Brain microvascular endothelial cell (primary cell): Measurements from ENCODE around the gene ARID3B.

ENCODE experiments used
- DNase-seq: peaks from one replicate; pipeline ENCODE4 v3.0.0-alpha.2; 2020
- H3K27ac ChIP-seq: fragments of 250-450 bp; sonication (Bioruptor Pico); 2 replicates; pipeline ENCODE4 v1.5.1; 2020; ENCODE audit warnings: mild to moderate bottlenecking, moderate library complexity
- H3K27me3 ChIP-seq: fragments of 250-450 bp; sonication (Bioruptor Pico); replicated peaks from 2 replicates; pipeline ENCODE4 v1.5.1; 2020; ENCODE audit warnings: mild to moderate bottlenecking
- H3K36me3 ChIP-seq: fragments of 250-450 bp; sonication (Bioruptor Pico); replicated peaks from 2 replicates; pipeline ENCODE4 v1.5.1; 2020; ENCODE audit warnings: mild to moderate bottlenecking
- H3K4me3 ChIP-seq: 2 replicates; pipeline ENCODE4 v1.5.1; 2011; ENCODE audit warnings: low read depth, mild to moderate bottlenecking, control low read depth, low read length, moderate library complexity
- CTCF ChIP-seq: IDR thresholded peaks from 2 replicates; pipeline ENCODE4 v1.5.1; 2011; ENCODE audit warnings: low read depth, mild to moderate bottlenecking, moderate library complexity, low read length, control low read depth, inconsistent platforms; ENCODE audit errors: missing control alignments
- in situ Hi-C: cut with HindIII; loops from 2 replicates; pipeline ENCODE4 v1.10.0; 2017; ENCODE audit warnings: low sequenced_read_pairs, low pct_ligation_motif_present

The ARID3B gene

GRCh38 chr15:74552773-74553441, 11.9 kb downstream of the ARID3B start:
- in situ Hi-C loops = no loop called here
- TF ChIP-seq CTCF = no peak
- no peak overlapping the region for H3K4me3 ChIP-seq
- H3K27me3 ChIP-seq = no peaks in the 10 kb centered on the region
- no peak for DNase-seq
- no peaks in the 10 kb centered on the region for H3K36me3 ChIP-seq
- H3K27ac ChIP-seq = no peak overlapping the region

GRCh38 chr15:74555192-74555591, 14.2 kb downstream of the ARID3B start:
- no peak overlapping the region for H3K27ac ChIP-seq
- H3K36me3 ChIP-seq = no peaks in the 10 kb centered on the region
- no peak for TF ChIP-seq CTCF
- no peaks in the 10 kb centered on the region for H3K27me3 ChIP-seq
- in situ Hi-C loops = no loop called here
- no peak overlapping the region for H3K4me3 ChIP-seq
- no peak for DNase-seq

- no peaks in the 10 kb centered on the region for H3K27me3 ChIP-seq
- in situ Hi-C loops = no loop called here
- no peak for DNase-seq
- no peak overlapping the region for H3K4me3 ChIP-seq
- no peaks in the 10 kb centered on the region for H3K36me3 ChIP-seq
- no peak overlapping the region for H3K27ac ChIP-seq
- TF ChIP-seq CTCF = no peak
Observed at GRCh38 chr15:74558706-74559105, 17.7 kb downstream of the ARID3B start.

GRCh38 chr15:74563442-74563841, 22.4 kb downstream of the ARID3B start:
- no peak for DNase-seq
- TF ChIP-seq CTCF = no peak
- in situ Hi-C loops = no loop called here
- H3K4me3 ChIP-seq = no peak overlapping the region
- no peaks in the 10 kb centered on the region for H3K36me3 ChIP-seq
- no peak overlapping the region for H3K27ac ChIP-seq
- no peaks in the 10 kb centered on the region for H3K27me3 ChIP-seq

- H3K4me3 ChIP-seq = no peak overlapping the region
- no peaks in the 10 kb centered on the region for H3K36me3 ChIP-seq
- DNase-seq = no peak
- H3K27ac ChIP-seq = no peak overlapping the region
- no peak for TF ChIP-seq CTCF
- no peaks in the 10 kb centered on the region for H3K27me3 ChIP-seq
- in situ Hi-C loops = no loop called here
Observed at GRCh38 chr15:74564182-74564581, 23.2 kb downstream of the ARID3B start.
